Keratinocyte (primary cell): ENCODE results near the gene R3HDM4. TPM values are rescaled to one million over a fixed set of nuclear protein-coding genes. Genes with fewer than 3 reads are reported as not detected.

ENCODE experiments used
- DNase-seq: peaks from one replicate; pipeline ENCODE4 v3.0.0-alpha.2; 2011; ENCODE audit warnings: low read depth, missing footprints, low spot score
- FAIRE-seq: peaks from 2 replicates; lab custom pipeline; 2011; peaks lifted over from hg19 to GRCh38; lab: Jason Lieb, UNC
- H2AFZ ChIP-seq: 2 replicates; pipeline ENCODE4 v1.6.0; 2012; ENCODE audit warnings: low read length, control low read depth, inconsistent platforms; ENCODE audit not compliant: control insufficient read depth
- H3K27ac ChIP-seq: 2 replicates; pipeline ENCODE4 v1.5.1; 2011; ENCODE audit warnings: low read length; ENCODE audit not compliant: control insufficient read depth, insufficient read depth
- H3K27me3 ChIP-seq: 3 replicates; pipeline ENCODE4 v1.6.0; 2011; ENCODE audit warnings: low read length; ENCODE audit not compliant: control insufficient read depth, insufficient read depth; ENCODE audit errors: extremely low read depth
- H3K36me3 ChIP-seq, 2 experiments: 2 replicates in 1 of 2; 3 replicates in 1 of 2; pipeline ENCODE4 v1.5.1; 2011; ENCODE audit warnings: low read length in 2 of 2, mild to moderate bottlenecking in 1 of 2; ENCODE audit not compliant: control insufficient read depth in 2 of 2, insufficient read depth in 2 of 2; ENCODE audit errors: extremely low read depth in 1 of 2
- H3K4me1 ChIP-seq: 3 replicates; pipeline ENCODE4 v1.5.1; 2011; ENCODE audit warnings: low read length; ENCODE audit not compliant: control insufficient read depth, insufficient read depth; ENCODE audit errors: extremely low read depth
- H3K4me2 ChIP-seq: 3 replicates; pipeline ENCODE4 v1.6.0; 2011; ENCODE audit warnings: low read depth, low read length; ENCODE audit not compliant: control insufficient read depth, insufficient read depth; ENCODE audit errors: extremely low read depth
- H3K4me3 ChIP-seq, 3 experiments: fragments of 200-600 bp in 1 of 3; sonication (generic) in 1 of 3; 2 replicates in 2 of 3; 3 replicates in 1 of 3; pipeline ENCODE4 v1.5.1; 2011 to 2016; ENCODE audit warnings: low read length in 3 of 3, mild to moderate bottlenecking in 3 of 3, control low read depth in 2 of 3, inconsistent platforms in 1 of 3, low read depth in 1 of 3, mixed read lengths in 1 of 3, mixed run types in 1 of 3, moderate library complexity in 1 of 3; ENCODE audit not compliant: control insufficient read depth in 2 of 3, insufficient read depth in 2 of 3; ENCODE audit errors: extremely low read depth in 1 of 3
- H3K79me2 ChIP-seq: 2 replicates; pipeline ENCODE4 v1.6.0; 2012; ENCODE audit warnings: low read length; ENCODE audit not compliant: control insufficient read depth, insufficient read depth
- H3K9ac ChIP-seq: 3 replicates; pipeline ENCODE4 v1.6.0; 2011; ENCODE audit warnings: low read length; ENCODE audit not compliant: control insufficient read depth, insufficient read depth; ENCODE audit errors: extremely low read depth
- H3K9me1 ChIP-seq: 3 replicates; pipeline ENCODE4 v1.6.0; 2011; ENCODE audit warnings: low read length; ENCODE audit not compliant: control insufficient read depth, insufficient read depth; ENCODE audit errors: extremely low read depth
- H3K9me3 ChIP-seq: 2 replicates; pipeline ENCODE4 v1.5.1; 2012; ENCODE audit warnings: low read depth, low read length; ENCODE audit not compliant: control insufficient read depth
- H4K20me1 ChIP-seq: 3 replicates; pipeline ENCODE4 v1.6.0; 2011; ENCODE audit warnings: low read length; ENCODE audit not compliant: control insufficient read depth, insufficient read depth; ENCODE audit errors: extremely low read depth
- CTCF ChIP-seq, 3 experiments: IDR thresholded peaks in 1 of 3; conservative IDR thresholded peaks in 1 of 3; optimal IDR thresholded peaks in 1 of 3; 2 replicates in 2 of 3; 3 replicates in 1 of 3; pipeline versions ENCODE3 to v1.5.1; 2011; ENCODE audit warnings: low read length in 3 of 3, mild to moderate bottlenecking in 3 of 3, moderate library complexity in 2 of 3, control low read depth in 1 of 3, inconsistent platforms in 1 of 3; ENCODE audit not compliant: insufficient read depth in 2 of 3; ENCODE audit errors: extremely low read depth in 1 of 3
- EZH2 ChIP-seq: IDR thresholded peaks from one replicate; pipeline ENCODE4 v1.6.1; 2012; ENCODE audit warnings: inconsistent platforms, mild to moderate bottlenecking, low read length, moderate library complexity
- dilution Hi-C: fragments of 300-500 bp; cut with MboI; formaldehyde crosslinking; loops from one replicate; pipeline ENCODE4 v1.7.0; 2020; ENCODE audit warnings: low sequenced_read_pairs; ENCODE audit not compliant: extremely low pct_ligation_motif_present
- polyA plus RNA-seq, 5 experiments: library from polyadenylated mRNA; depleted of rRNA in 3 of 5; stranded (reverse) in 3 of 5; stranded (forward) in 1 of 5; unstranded in 1 of 5; fragments of >200 nt; gene quantifications; 1 replicate in 1 of 5; 2 replicates in 3 of 5; 3 replicates in 1 of 5; pipeline versions ENCODE4 v1.2.1 to v1.2.3, GENCODE V29; 2011 to 2012; ENCODE audit warnings: missing spikeins in 2 of 5, low read depth in 1 of 5, low replicate concordance in 1 of 5

Gene R3HDM4
- polyA plus RNA-seq, 1 donor (not counting 4 experiments of a cell fraction or from before 2014, with no cell fraction given) = 33.5 TPM

DNA sequence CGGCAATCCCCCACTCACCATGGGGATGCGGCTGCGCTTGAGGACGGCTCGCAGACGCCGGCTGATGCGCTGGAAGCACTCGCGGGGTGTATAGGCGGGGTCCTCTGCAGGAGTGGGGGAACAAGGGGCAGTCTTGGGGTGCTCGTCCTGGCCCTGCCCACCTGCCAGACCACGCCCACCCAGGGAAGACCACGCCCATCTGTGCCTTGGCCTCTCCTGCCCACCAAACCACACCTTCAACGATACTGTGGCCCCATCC lies 13.0 kb downstream of the R3HDM4 start:
- H3K9me3 ChIP-seq = no peaks in the 10 kb centered on the region
- H3K4me1 ChIP-seq = no peaks in the 10 kb centered on the region
- no peak overlapping the region for H3K4me3 ChIP-seq
- dilution Hi-C loops = no loop called here
- peaks cover 5 to 17% of the 10 kb centered on the region in 2 experiments for H3K36me3 ChIP-seq
- no peak for TF ChIP-seq CTCF (optimal IDR thresholded peaks at IDR 0.05 in 1 of 3, IDR thresholded peaks at IDR 0.05 in 1 of 3, conservative IDR thresholded peaks at IDR 0.05 in 1 of 3; ENCODE audit: extremely low read depth in 1 of 3, insufficient read depth in 2 of 3, low read length in 3 of 3)
- TF ChIP-seq EZH2 = no peak
- no peak overlapping the region for H3K9ac ChIP-seq
- no peak overlapping the region for H2AFZ ChIP-seq
- peaks cover 15% of the 10 kb centered on the region for H3K79me2 ChIP-seq
- FAIRE-seq (no peak), DNase-seq (no peak)
- no peak overlapping the region for H3K27ac ChIP-seq
- no peaks in the 10 kb centered on the region for H4K20me1 ChIP-seq
- H3K27me3 ChIP-seq = no peaks in the 10 kb centered on the region
- no peaks in the 10 kb centered on the region for H3K9me1 ChIP-seq
- H3K4me2 ChIP-seq = no peak overlapping the region

DNA sequence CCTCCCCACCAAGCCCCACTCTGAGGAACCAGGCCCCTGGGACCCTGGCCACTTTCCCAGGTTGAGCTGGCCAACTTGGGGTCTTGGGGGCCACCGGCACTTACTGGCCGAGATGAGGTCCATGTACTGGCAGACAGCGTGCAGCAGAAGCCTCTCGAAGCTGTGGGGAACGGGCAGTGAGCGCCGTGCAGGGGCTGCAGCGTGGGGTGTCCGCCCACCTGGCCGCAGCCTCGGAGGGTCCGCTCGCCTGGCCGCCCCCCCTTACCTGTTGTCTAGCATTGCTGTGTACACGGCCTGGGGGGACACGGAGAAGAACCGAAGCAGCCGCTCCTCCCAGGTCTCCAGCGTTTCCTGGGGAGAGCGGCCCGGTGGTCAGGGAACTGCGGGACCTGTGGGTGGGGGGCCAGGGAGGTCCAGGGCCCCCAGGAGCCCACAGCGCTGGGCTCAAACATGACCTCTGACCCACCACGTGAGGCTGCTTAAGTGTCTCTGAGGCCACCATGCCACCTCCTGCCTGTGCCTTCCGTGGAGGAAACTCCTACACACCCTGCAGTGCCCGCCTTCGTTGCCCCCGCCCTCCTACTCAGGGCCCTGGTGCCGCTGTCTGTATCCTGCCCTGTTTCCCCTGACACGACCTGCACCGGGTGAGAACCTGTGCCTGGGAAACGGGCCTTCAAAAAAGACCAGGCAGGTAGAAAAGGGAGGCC lies 13.5 kb downstream of the R3HDM4 start:
- no peaks in the 10 kb centered on the region for H4K20me1 ChIP-seq
- no peak for FAIRE-seq

More for the DNA sequence above, 13.5 kb downstream of the R3HDM4 start:
- Histone ChIP-seq H3K27me3 (no peaks in the 10 kb centered on the region), H3K36me3 (peaks cover 5 to 17% of the 10 kb centered on the region in 2 experiments), H3K27ac (no peak overlapping the region), H3K9me1 (no peaks in the 10 kb centered on the region), H3K9me3 (no peaks in the 10 kb centered on the region), H2AFZ (no peak overlapping the region), H3K4me3 (no peak overlapping the region), H3K4me1 (no peaks in the 10 kb centered on the region), H3K4me2 (no peak overlapping the region), H3K9ac (no peak overlapping the region), H3K79me2 (peaks cover 11% of the 10 kb centered on the region)
- DNase-seq = no peak
- dilution Hi-C loops = no loop called here
- TF ChIP-seq EZH2 = no peak
- no peak for TF ChIP-seq CTCF (optimal IDR thresholded peaks at IDR 0.05 in 1 of 3, IDR thresholded peaks at IDR 0.05 in 1 of 3, conservative IDR thresholded peaks at IDR 0.05 in 1 of 3; ENCODE audit: extremely low read depth in 1 of 3, insufficient read depth in 2 of 3, low read length in 3 of 3)
